SU-DHL-6 (cell line): ENCODE measurements around the gene RASIP1.

Experiments
- H2AFZ ChIP-seq: fragments of 200-600 bp; sonication (generic); 2 replicates; pipeline ENCODE4 v1.6.1; 2014; ENCODE audit warnings: low read depth, mild to moderate bottlenecking, moderate library complexity, mixed read lengths, antibody characterized with exemption, low read length; ENCODE audit not compliant: severe bottlenecking
- H3F3A ChIP-seq: fragments of 200-600 bp; shearing (Covaris generic); 2 replicates; pipeline ENCODE4 v1.6.0; 2016; ENCODE audit warnings: antibody characterized with exemption, mild to moderate bottlenecking; ENCODE audit not compliant: insufficient read depth
- H3K27ac ChIP-seq: fragments of 200-600 bp; sonication (generic); 2 replicates; pipeline ENCODE4 v1.5.1; 2016; ENCODE audit warnings: low read depth, mild to moderate bottlenecking, low read length, moderate library complexity, mixed read lengths
- H3K27me3 ChIP-seq: fragments of 200-600 bp; sonication (generic), shearing (Covaris generic); 2 replicates; pipeline ENCODE4 v1.6.0; 2014; ENCODE audit warnings: mild to moderate bottlenecking, low read length
- H3K36me3 ChIP-seq: fragments of 200-600 bp; sonication (generic); 2 replicates; pipeline ENCODE4 v1.6.1; 2014; ENCODE audit warnings: mild to moderate bottlenecking, low read length, mixed read lengths
- H3K4me2 ChIP-seq: fragments of 300-600, 200-600 bp; shearing (Covaris generic), sonication (generic); 2 replicates; pipeline ENCODE4 v1.6.0; 2014; ENCODE audit warnings: low read length, low read depth, mild to moderate bottlenecking; ENCODE audit not compliant: poor library complexity, severe bottlenecking
- H3K4me3 ChIP-seq: fragments of 200-600 bp; sonication (generic); 2 replicates; pipeline ENCODE4 v1.5.1; 2014; ENCODE audit warnings: antibody characterized with exemption, low read length, mild to moderate bottlenecking, mixed read lengths; ENCODE audit not compliant: insufficient read depth, poor library complexity, severe bottlenecking
- H3K79me2 ChIP-seq: fragments of 200-600 bp; sonication (generic); 2 replicates; pipeline ENCODE4 v1.6.1; 2014; ENCODE audit warnings: mild to moderate bottlenecking, low read length, moderate library complexity; ENCODE audit not compliant: insufficient read depth
- H3K9ac ChIP-seq: fragments of 200-600 bp; sonication (generic); 2 replicates; pipeline ENCODE4 v1.7.0; 2014; ENCODE audit warnings: mild to moderate bottlenecking, low read length
- H3K9me2 ChIP-seq: fragments of 200-600 bp; sonication (generic); replicated peaks from 2 replicates; pipeline ENCODE4 v1.6.1; 2014; ENCODE audit warnings: low read length; ENCODE audit not compliant: insufficient read depth
- H3K9me3 ChIP-seq: fragments of 200-600 bp; sonication (generic); 2 replicates; pipeline ENCODE4 v1.6.1; 2014; ENCODE audit warnings: low read length, mixed read lengths; ENCODE audit not compliant: insufficient read depth
- H4K20me1 ChIP-seq: fragments of 200-600 bp; sonication (generic); 2 replicates; pipeline ENCODE4 v1.6.1; 2014; ENCODE audit warnings: low read depth, mild to moderate bottlenecking, antibody characterized with exemption, low read length, moderate library complexity, mixed read lengths
- CTCF ChIP-seq: fragments of 200-600 bp; sonication (generic); IDR thresholded peaks from one replicate; pipeline ENCODE4 v1.5.1; 2017; ENCODE audit warnings: antibody characterized with exemption, mild to moderate bottlenecking, low read length, moderate library complexity; ENCODE audit not compliant: insufficient read depth, poor library complexity, severe bottlenecking
- EZH2phosphoT487 ChIP-seq: fragments of 200-600 bp; sonication (generic), shearing (Covaris generic); conservative IDR thresholded peaks from 2 replicates; pipeline ENCODE4 v1.6.1; 2018; ENCODE audit warnings: mild to moderate bottlenecking, antibody characterized with exemption, low read length, moderate library complexity, mixed read lengths

The RASIP1 gene

GRCh38 chr19:48780631-48781391 lies 40.4 kb upstream of the RASIP1 start:
- no peak overlapping the region for H2AFZ ChIP-seq
- H4K20me1 ChIP-seq: no peaks in the 10 kb centered on the region
- H3F3A ChIP-seq: no peaks in the 10 kb centered on the region
- no peak overlapping the region for H3K4me3 ChIP-seq
- H3K9me3 ChIP-seq: no peaks in the 10 kb centered on the region
- no peak overlapping the region for H3K4me2 ChIP-seq
- H3K27me3 ChIP-seq: no peaks in the 10 kb centered on the region
- no peaks in the 10 kb centered on the region for H3K79me2 ChIP-seq
- no peaks in the 10 kb centered on the region for H3K36me3 ChIP-seq
- no peak overlapping the region for H3K9ac ChIP-seq
- no peak overlapping the region for H3K27ac ChIP-seq
- H3K9me2 ChIP-seq: no peaks in the 10 kb centered on the region
- no peak for TF ChIP-seq CTCF
- TF ChIP-seq EZH2phosphoT487: no peak

- Histone ChIP-seq H3K9me2 (no peaks in the 10 kb centered on the region), H2AFZ (no peak overlapping the region), H3K4me3 (no peak overlapping the region), H3K79me2 (no peaks in the 10 kb centered on the region), H3K9me3 (no peaks in the 10 kb centered on the region), H3K36me3 (no peaks in the 10 kb centered on the region), H3K4me2 (no peak overlapping the region), H3F3A (no peaks in the 10 kb centered on the region), H4K20me1 (no peaks in the 10 kb centered on the region), H3K27me3 (no peaks in the 10 kb centered on the region), H3K9ac (no peak overlapping the region), H3K27ac (no peak overlapping the region)
- no peak for TF ChIP-seq CTCF
- TF ChIP-seq EZH2phosphoT487: no peak
Measured at GRCh38 chr19:48779636-48780035, 39.2 kb upstream of the RASIP1 start.

GRCh38 chr19:48777720-48778119 lies 37.3 kb upstream of the RASIP1 start:
- Histone ChIP-seq H4K20me1 (no peaks in the 10 kb centered on the region), H3K79me2 (no peaks in the 10 kb centered on the region), H3K9me2 (no peaks in the 10 kb centered on the region), H3K36me3 (no peaks in the 10 kb centered on the region), H3K27ac (no peak overlapping the region), H3K9me3 (no peaks in the 10 kb centered on the region), H3K27me3 (no peaks in the 10 kb centered on the region), H2AFZ (no peak overlapping the region), H3F3A (no peaks in the 10 kb centered on the region), H3K9ac (no peak overlapping the region), H3K4me2 (no peak overlapping the region), H3K4me3 (no peak overlapping the region)
- no peak for TF ChIP-seq EZH2phosphoT487
- TF ChIP-seq CTCF: no peak
